Neural progenitor cell (in vitro differentiated cells): ENCODE data around the gene ACBD5. TPM values are rescaled to one million over a fixed set of nuclear protein-coding genes. Genes with fewer than 3 reads are reported as not detected.

Experiments
- DNase-seq: peaks from one replicate; pipeline ENCODE4 v3.0.0-alpha.2; 2016; ENCODE audit warnings: low spot score
- H2AFZ ChIP-seq: fragments of 200-600 bp; sonication (generic); replicated peaks from 2 replicates; pipeline ENCODE4 v1.6.1; 2016; ENCODE audit warnings: antibody characterized with exemption
- H3F3A ChIP-seq: fragments of 200-600 bp; sonication (generic); 2 replicates; pipeline ENCODE4 v1.6.1; 2016; ENCODE audit warnings: antibody characterized with exemption, low read depth
- H3K27ac ChIP-seq: fragments of 200-600 bp; sonication (generic); 2 replicates; pipeline ENCODE4 v1.5.1; 2016; ENCODE audit warnings: mild to moderate bottlenecking
- H3K27me3 ChIP-seq: fragments of 200-600 bp; sonication (generic); 2 replicates; pipeline ENCODE4 v1.6.1; 2016; ENCODE audit warnings: mild to moderate bottlenecking, moderate library complexity
- H3K36me3 ChIP-seq: fragments of 200-600 bp; sonication (generic); 2 replicates; pipeline ENCODE4 v1.5.1; 2016
- H3K4me1 ChIP-seq: fragments of 200-600 bp; sonication (generic); 2 replicates; pipeline ENCODE4 v1.6.1; 2016; ENCODE audit warnings: mixed run types
- H3K4me2 ChIP-seq: fragments of 200-600 bp; sonication (generic); 2 replicates; pipeline ENCODE4 v1.6.1; 2016
- H3K4me3 ChIP-seq: fragments of 200-600 bp; sonication (generic); 2 replicates; pipeline ENCODE4 v1.5.1; 2016
- H3K79me2 ChIP-seq: fragments of 200-600 bp; sonication (generic); 2 replicates; pipeline ENCODE4 v1.6.1; 2016; ENCODE audit warnings: low read depth
- H3K9ac ChIP-seq: fragments of 200-600 bp; sonication (generic); 2 replicates; pipeline ENCODE4 v1.6.1; 2016
- H3K9me3 ChIP-seq: fragments of 200-600 bp; sonication (generic); 2 replicates; pipeline ENCODE4 v1.5.1; 2016; ENCODE audit warnings: low read depth
- H4K20me1 ChIP-seq: fragments of 200-600 bp; sonication (generic); 2 replicates; pipeline ENCODE4 v1.6.1; 2016; ENCODE audit warnings: low read depth
- H3K27ac Mint-ChIP-seq: 3 replicates; pipeline ENCODE4 v1.8.0; 2021; ENCODE audit warnings: mixed read lengths
- H3K27me3 Mint-ChIP-seq: 2 replicates; pipeline ENCODE4 v1.8.0; 2022; ENCODE audit warnings: low read depth, mild to moderate bottlenecking, inconsistent platforms, moderate library complexity, mixed read lengths; ENCODE audit not compliant: insufficient read depth
- H3K36me3 Mint-ChIP-seq: 3 replicates; pipeline ENCODE4 v1.8.0; 2021; ENCODE audit warnings: mixed read lengths
- H3K4me1 Mint-ChIP-seq: 3 replicates; pipeline ENCODE4 v1.8.0; 2021; ENCODE audit warnings: mixed read lengths
- H3K4me3 Mint-ChIP-seq: 3 replicates; pipeline ENCODE4 v1.8.0; 2021; ENCODE audit warnings: mild to moderate bottlenecking, moderate library complexity, mixed read lengths
- H3K9me3 Mint-ChIP-seq: 3 replicates; pipeline ENCODE4 v1.8.0; 2020; ENCODE audit warnings: mixed read lengths
- CTCF ChIP-seq: fragments of 200-600 bp; sonication (generic); IDR thresholded peaks from 2 replicates; pipeline ENCODE4 v1.5.1; 2017; ENCODE audit warnings: antibody characterized with exemption, mild to moderate bottlenecking
- EZH2 ChIP-seq: fragments of 200-600 bp; sonication (generic); IDR thresholded peaks from 2 replicates; pipeline ENCODE4 v1.6.1; 2017; ENCODE audit warnings: antibody characterized with exemption, mild to moderate bottlenecking, moderate library complexity
- EZH2phosphoT487 ChIP-seq: fragments of 200-600 bp; sonication (generic); IDR thresholded peaks from 2 replicates; pipeline ENCODE4 v1.6.1; 2017; ENCODE audit warnings: antibody characterized with exemption
- total RNA-seq: library from RNA; depleted of rRNA; stranded (reverse); fragments of >200 nt; gene quantifications from 2 replicates; pipeline ENCODE4 v1.2.3, GENCODE V29; 2015; ENCODE audit warnings: low replicate concordance

ACBD5 gene
- total RNA-seq, 1 donor from 2014 or later = 21.8 TPM

- no peak for TF ChIP-seq EZH2
- TF ChIP-seq CTCF = no peak
- TF ChIP-seq EZH2phosphoT487 = no peak
- H3K4me1 Mint-ChIP-seq = peaks cover 12% of the 10 kb centered on the region
- H3K27me3 Mint-ChIP-seq = peaks cover 2% of the 10 kb centered on the region
- no peaks in the 10 kb centered on the region for H3K9me3 ChIP-seq
- no peak overlapping the region for H3K4me3 Mint-ChIP-seq
- no peaks in the 10 kb centered on the region for H3K9me3 Mint-ChIP-seq
- H4K20me1 ChIP-seq = no peaks in the 10 kb centered on the region
- peaks cover 10% of the 10 kb centered on the region for H3F3A ChIP-seq
- no peak overlapping the region for H3K4me2 ChIP-seq
- no peak overlapping the region for H3K27ac ChIP-seq
- peaks cover 9% of the 10 kb centered on the region for H3K79me2 ChIP-seq
- H3K27me3 ChIP-seq = no peaks in the 10 kb centered on the region
- H3K27ac Mint-ChIP-seq = no peak overlapping the region
- no peak overlapping the region for H3K4me3 ChIP-seq
- no peak for DNase-seq
- peaks cover 2% of the 10 kb centered on the region for H3K36me3 Mint-ChIP-seq
- H3K4me1 ChIP-seq = peaks cover 17% of the 10 kb centered on the region
- no peak overlapping the region for H2AFZ ChIP-seq
- H3K36me3 ChIP-seq = no peaks in the 10 kb centered on the region
- no peak overlapping the region for H3K9ac ChIP-seq
Measured at GRCh38 chr10:27247441-27247840, 6.8 kb upstream of the ACBD5 start.

- no peaks in the 10 kb centered on the region for H3K9me3 Mint-ChIP-seq
- Histone ChIP-seq H3K4me3 (no peak overlapping the region), H3K4me2 (no peak overlapping the region), H3K4me1 (peaks cover 17% of the 10 kb centered on the region), H3K79me2 (peaks cover 9% of the 10 kb centered on the region), H3K9me3 (no peaks in the 10 kb centered on the region), H2AFZ (no peak overlapping the region), H3K36me3 (no peaks in the 10 kb centered on the region), H3K27ac (no peak overlapping the region), H4K20me1 (no peaks in the 10 kb centered on the region), H3K27me3 (no peaks in the 10 kb centered on the region), H3F3A (peaks cover 14% of the 10 kb centered on the region), H3K9ac (no peak overlapping the region)
- peaks cover 12% of the 10 kb centered on the region for H3K4me1 Mint-ChIP-seq
- H3K27ac Mint-ChIP-seq = no peak overlapping the region
- H3K27me3 Mint-ChIP-seq = peaks cover 4% of the 10 kb centered on the region
- TF ChIP-seq EZH2 = no peak
- no peak for TF ChIP-seq CTCF
- TF ChIP-seq EZH2phosphoT487 = no peak
- DNase-seq = no peak
- H3K36me3 Mint-ChIP-seq = no peaks in the 10 kb centered on the region
- no peak overlapping the region for H3K4me3 Mint-ChIP-seq
Measured at GRCh38 chr10:27247006-27247405, 6.4 kb upstream of the ACBD5 start.

GRCh38 chr10:27245836-27246235, 5.2 kb upstream of the ACBD5 start:
- Mint-ChIP-seq H3K27me3 (peaks cover 10% of the 10 kb centered on the region), H3K36me3 (no peaks in the 10 kb centered on the region), H3K27ac (no peak overlapping the region), H3K9me3 (no peaks in the 10 kb centered on the region), H3K4me3 (no peak overlapping the region), H3K4me1 (peaks cover 18% of the 10 kb centered on the region)
- Histone ChIP-seq H4K20me1 (no peaks in the 10 kb centered on the region), H3K9ac (no peak overlapping the region), H3K4me2 (no peak overlapping the region), H3K27ac (no peak overlapping the region), H3K36me3 (no peaks in the 10 kb centered on the region), H3K4me1 (peaks cover 17% of the 10 kb centered on the region), H3K9me3 (no peaks in the 10 kb centered on the region), H2AFZ (peak overlapping the region; percentile 14), H3K4me3 (no peak overlapping the region), H3K27me3 (no peaks in the 10 kb centered on the region), H3F3A (peaks cover 24% of the 10 kb centered on the region), H3K79me2 (peaks cover 9% of the 10 kb centered on the region)
- DNase-seq = peak; percentile 31
- TF ChIP-seq EZH2 = no peak
- no peak for TF ChIP-seq EZH2phosphoT487
- no peak for TF ChIP-seq CTCF
